Measurements from ENCODE around the gene SCFD2.

SCFD2 gene

GRCh38 chr4:52876069-52876468 lies 489.8 kb downstream of the SCFD2 start:
- TF ChIP-seq CTCF (IDR thresholded peaks at IDR 0.05; ENCODE audit: control insufficient read depth, insufficient read depth, low read depth, low read length, missing control alignments): no peak
- H3K4me3 ChIP-seq (ENCODE audit: control insufficient read depth, low read depth, low read length): no peak overlapping the region
- DNase-seq (ENCODE audit: low read depth): no peak

GRCh38 chr4:52874948-52875347 lies 490.9 kb downstream of the SCFD2 start:
- no peak for DNase-seq (ENCODE audit: low read depth)
- no peak for TF ChIP-seq CTCF (IDR thresholded peaks at IDR 0.05; ENCODE audit: control insufficient read depth, insufficient read depth, low read depth, low read length, missing control alignments)
- H3K4me3 ChIP-seq (ENCODE audit: control insufficient read depth, low read depth, low read length): no peak overlapping the region

GRCh38 chr4:52873861-52874343 lies 492.0 kb downstream of the SCFD2 start:
- no peak for DNase-seq (ENCODE audit: low read depth)
- TF ChIP-seq CTCF (IDR thresholded peaks at IDR 0.05; ENCODE audit: control insufficient read depth, insufficient read depth, low read depth, low read length, missing control alignments): no peak
- no peak overlapping the region for H3K4me3 ChIP-seq (ENCODE audit: control insufficient read depth, low read depth, low read length)

- no peak for TF ChIP-seq CTCF (IDR thresholded peaks at IDR 0.05; ENCODE audit: control insufficient read depth, insufficient read depth, low read depth, low read length, missing control alignments)
- H3K4me3 ChIP-seq (ENCODE audit: control insufficient read depth, low read depth, low read length): no peak overlapping the region
- no peak for DNase-seq (ENCODE audit: low read depth)
Observed at GRCh38 chr4:52873191-52873590, 492.7 kb downstream of the SCFD2 start.

- no peak for TF ChIP-seq CTCF (IDR thresholded peaks at IDR 0.05; ENCODE audit: control insufficient read depth, insufficient read depth, low read depth, low read length, missing control alignments)
- DNase-seq (ENCODE audit: low read depth): no peak
- H3K4me3 ChIP-seq (ENCODE audit: control insufficient read depth, low read depth, low read length): no peak overlapping the region
Observed at GRCh38 chr4:52870225-52870624, 495.6 kb downstream of the SCFD2 start.

GRCh38 chr4:52869656-52870055 lies 496.2 kb downstream of the SCFD2 start:
- DNase-seq (ENCODE audit: low read depth): no peak
- H3K4me3 ChIP-seq (ENCODE audit: control insufficient read depth, low read depth, low read length): no peak overlapping the region
- TF ChIP-seq CTCF (IDR thresholded peaks at IDR 0.05; ENCODE audit: control insufficient read depth, insufficient read depth, low read depth, low read length, missing control alignments): no peak

GRCh38 chr4:52869196-52869595 lies 496.7 kb downstream of the SCFD2 start:
- H3K4me3 ChIP-seq (ENCODE audit: control insufficient read depth, low read depth, low read length): no peak overlapping the region
- no peak for DNase-seq (ENCODE audit: low read depth)
- TF ChIP-seq CTCF (IDR thresholded peaks at IDR 0.05; ENCODE audit: control insufficient read depth, insufficient read depth, low read depth, low read length, missing control alignments): no peak
